ENCODE measurements around the gene GPC5.
"Not testable (repeated sequence)": the region's sequence is repeated elsewhere in the genome, so short reads cannot be mapped to it uniquely, and the experiment has no call there.

Gene GPC5

DNA sequence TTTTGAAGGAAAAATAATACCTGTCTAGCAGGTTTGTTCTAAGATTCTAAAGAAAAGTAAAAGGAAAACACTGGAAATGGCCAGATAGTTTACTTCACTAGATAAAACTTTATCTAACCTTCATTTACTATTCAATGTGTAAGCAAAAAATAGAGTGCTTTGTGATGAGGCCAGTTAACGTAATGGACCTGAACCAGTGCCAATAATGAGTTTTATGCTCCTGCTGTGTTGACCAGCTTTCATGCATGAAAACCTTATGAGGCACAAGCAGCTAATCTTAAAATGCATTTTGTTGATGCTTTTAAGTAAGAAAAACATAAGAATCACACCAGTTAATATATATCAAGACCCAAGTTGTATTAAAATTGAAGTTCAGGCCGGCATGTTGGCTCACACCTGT is 1211.0 kb downstream of the GPC5 start:
- no peak for DNase-seq

DNA sequence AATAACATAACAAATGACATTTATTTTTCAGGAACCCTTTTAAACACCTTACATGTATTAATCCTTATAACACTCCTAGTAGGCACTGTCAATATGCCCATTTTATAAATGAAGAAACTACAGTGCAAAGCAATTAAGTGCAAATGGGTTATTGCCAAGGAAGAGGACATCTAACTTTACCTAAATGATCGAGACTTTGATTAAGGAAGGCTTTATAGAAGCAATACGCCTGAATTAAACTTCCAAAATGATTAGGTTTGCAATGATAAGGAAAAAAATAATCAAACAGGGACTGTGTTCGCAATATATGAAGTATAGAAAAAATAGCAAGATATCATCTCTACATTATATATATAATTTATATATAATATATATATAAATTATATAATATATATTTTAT is 1214.5 kb downstream of the GPC5 start:
- no peak for DNase-seq

DNA sequence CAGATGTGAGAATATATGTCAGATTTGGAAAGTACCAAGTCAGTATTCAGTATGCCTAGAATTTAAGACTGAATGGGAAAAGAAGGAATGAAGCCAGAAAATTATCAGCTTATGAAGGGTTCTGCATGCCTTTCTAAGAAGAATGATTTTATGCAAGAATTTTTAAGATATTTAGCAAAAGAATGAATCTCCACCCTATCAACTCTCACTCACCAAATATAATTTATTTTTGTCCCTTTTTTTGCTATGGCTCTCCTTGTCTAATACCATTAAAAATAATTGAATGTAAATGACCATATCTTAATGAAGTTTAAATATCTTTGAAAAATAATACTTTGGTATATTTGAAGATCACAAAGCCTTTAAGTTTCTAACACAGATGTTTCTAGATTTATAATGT is 1215.5 kb downstream of the GPC5 start:
- no peak for DNase-seq

DNA sequence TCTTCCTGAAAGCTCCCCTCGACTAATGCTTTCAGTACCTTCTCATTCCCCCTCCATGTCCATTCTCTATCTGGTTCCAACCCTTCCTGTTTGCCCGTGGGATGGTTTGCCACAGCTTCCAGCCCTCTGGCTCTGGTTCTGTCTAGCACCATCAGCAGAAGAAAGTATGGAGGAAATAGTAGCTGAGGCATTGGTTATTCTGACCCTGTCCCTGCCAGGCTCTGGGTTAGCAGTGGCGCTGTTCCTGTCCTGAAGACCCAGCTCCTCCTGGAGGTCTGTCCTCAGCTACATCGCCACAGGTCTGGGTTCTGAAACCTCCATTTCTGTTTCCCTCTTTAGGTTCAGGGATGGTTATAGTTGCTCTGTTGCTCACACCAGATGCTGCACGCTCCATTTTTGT is 1223.6 kb downstream of the GPC5 start:
- no peak for DNase-seq

DNA sequence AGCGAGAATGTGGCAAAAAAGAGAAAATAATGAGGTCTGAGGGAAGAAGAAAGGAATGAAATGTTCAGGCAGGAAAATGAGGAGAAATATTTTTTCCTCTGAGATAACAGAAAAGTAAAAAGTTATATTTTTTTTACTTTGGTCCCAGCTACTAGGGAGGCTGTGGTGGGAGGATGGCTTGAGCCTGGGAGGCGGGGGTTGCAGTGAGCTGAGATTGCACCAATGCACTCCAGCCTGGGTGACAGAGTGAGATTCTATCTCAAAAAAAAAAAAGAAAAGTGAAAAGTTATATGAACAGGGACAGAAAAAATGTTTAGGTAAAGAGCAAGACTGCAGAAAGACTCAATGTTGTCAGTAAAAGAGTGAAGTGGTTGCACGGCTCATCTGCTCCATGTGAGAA is 1224.5 kb downstream of the GPC5 start:
- DNase-seq: no peak

DNA sequence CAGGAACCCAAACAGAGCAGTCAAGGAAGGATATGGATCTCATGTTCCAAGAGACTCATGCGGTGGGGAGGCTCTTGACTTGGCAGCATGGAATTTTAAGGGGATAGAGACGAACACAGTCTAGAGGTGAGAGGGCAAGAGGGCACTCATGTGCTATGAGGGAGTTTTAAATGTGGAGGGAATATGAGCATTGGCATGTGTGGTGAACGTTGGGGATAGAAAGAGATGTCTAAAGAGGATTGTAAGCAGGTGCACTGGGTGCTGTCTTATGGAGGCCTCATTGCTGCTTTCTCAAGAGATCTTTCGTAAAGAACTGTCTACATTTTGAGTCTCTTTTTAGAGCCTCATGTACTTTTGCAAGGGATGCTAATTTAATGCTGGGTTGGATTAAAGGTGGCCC is 1227.9 kb downstream of the GPC5 start:
- no peak for DNase-seq

DNA sequence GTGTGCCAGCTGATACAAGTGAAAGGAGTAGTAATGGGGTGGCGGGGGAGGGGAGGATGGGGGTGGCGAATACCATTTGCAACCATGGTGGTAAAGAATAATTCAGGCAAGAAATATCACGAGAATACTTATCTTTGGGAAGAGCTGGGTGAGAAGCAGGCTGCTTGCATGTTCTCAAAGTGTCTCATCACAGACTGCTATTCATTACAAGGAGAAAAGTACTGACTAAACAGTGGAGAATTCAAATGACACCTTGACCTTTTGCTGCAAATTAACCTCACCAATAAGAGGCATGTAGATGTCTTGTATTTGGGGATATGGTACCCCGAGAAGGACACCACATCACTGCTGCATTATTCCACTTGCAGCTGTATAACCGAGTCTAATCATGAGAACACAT is 1242.5 kb downstream of the GPC5 start:
- no peak for DNase-seq

DNA sequence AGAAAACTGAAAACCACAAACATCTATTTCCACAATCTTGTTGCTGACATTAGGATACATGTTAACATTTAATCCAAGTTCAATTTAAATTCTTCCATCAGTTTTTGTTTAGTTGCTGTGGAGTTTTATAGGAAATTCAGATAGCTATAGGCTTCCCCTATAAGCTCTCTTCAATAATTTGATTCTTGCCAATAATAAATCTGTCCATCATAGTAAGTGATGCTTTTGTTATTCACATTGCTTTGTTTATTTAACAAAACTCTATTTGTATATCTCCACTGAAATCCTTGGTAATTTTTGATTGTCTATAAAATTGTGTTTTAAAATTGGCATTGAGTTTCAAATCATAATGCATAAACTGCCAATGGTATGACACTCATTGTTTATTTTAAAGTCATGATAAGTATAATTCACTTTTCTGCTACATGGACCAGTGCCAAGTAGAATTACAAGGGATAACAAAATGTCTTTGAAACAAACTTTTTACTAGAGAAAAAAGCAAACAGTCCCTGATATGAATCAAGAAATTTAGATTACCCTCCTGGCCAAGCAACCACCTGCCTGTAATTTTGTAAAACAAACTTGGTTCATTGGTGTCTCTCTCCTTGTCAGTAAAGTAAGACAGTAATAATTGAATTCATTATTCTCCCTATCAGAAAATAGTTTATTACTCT is 1250.9 kb downstream of the GPC5 start:
- no peak for DNase-seq

DNA sequence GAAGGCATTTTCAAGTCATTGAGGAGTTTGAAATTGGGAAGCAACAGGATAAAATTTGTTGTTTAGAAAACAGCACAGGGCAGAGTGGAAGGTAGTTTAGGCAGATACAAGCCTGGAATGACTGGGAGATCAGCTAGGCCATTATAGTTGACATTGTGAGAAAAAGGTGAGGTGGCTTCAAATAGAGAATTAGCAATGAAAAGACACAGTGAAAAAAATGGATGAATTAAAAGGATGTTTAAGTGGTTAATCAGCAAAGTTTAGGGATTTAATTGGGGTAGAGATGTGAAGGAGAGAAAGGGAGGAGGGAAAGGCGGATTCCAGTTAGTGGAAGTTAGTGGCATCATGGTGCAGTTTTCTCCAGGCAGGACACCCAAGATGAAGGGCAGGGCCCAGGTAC is 1257.7 kb downstream of the GPC5 start:
- no peak for DNase-seq

DNA sequence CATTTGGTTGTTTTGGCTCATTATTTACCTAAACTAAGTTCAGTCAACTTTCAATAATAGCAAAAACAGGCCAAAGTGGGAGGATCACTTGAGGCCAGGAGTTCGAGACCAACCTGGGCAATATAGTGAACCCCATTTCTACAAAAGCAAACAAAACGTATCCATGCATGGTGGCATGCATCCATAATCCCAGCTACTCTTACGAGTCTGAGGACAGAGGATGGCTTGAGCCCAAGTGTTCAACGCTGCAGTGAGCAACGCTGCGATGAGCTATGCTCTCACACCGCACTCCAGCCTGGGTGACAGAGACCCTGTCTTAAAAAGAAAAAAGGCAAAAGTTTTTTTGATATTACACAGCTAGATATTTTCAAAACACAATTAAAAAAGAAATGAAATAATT is 1258.2 kb downstream of the GPC5 start:
- DNase-seq: no peak

DNA sequence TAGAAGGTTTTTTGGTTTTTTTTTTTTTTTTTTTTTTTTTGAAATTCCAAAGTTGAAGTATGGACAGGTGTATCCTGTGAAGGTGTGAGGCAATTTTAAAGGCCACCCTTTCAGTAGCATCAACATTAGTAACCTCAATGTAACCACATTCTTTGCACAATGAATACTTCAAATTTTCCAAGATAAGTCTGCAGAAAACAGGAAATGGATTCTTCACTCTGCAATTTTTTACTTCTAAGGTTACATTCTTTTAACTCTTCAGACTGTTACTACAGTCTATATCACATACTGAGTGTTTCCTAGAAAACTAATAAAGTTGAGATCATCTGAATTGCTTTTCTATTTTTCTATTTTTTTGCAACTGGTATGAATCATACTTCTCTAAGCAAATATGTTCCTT is 1259.1 kb downstream of the GPC5 start:
- DNase-seq: no peak

DNA sequence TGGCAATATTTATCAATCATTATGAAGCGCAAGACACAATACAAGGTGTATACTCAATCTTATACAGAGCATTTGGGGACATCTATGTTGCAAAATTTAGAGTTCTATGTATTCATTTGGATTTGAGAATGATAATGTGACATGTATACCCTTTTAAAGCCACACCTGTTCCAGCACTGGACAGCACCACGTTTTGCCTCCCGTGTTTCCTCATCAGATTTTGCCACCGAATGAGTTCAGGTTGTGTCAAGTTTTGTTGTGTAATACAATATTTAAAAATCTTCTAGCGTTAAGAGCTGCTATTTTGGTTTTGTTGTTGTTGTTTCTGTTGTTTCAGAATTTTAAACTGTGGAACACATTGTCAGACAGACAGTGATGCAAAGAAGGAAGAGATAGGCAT is 1259.9 kb downstream of the GPC5 start:
- no peak for DNase-seq

DNA sequence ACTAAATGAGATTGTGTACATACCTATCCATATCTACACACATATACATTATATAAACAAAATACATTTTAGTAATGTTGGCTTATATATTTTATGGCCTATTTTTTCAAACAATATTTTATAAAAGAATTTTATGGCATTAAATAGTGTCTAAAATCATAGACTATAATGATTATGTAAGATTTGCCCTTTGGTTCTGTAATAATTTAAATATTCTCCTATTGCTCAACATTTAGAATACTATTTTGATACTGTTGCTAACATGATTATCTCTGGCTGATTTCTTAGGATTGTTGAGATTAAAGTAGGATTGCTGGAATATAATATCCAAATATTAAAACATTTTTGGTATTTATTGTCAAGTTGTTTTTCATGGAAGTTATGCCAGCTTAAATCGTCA is 1263.0 kb downstream of the GPC5 start:
- DNase-seq: no peak

DNA sequence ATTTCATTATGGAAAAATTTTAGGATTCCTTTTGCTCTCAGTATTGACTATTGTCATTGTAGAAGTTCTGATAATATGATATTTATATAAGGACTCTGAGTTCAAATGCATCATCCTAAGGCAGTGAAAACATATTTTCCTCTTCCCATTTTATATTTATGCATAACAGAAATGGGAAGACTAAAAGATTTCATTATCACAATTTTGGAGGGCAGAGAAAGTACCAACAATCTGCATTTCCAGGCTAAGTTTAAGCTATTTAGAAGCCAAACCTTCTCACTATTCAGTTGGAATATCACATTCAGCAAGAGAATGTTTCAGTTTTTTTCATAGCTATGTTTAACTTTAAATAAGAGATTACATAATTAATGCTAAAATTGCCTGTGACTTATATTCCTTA is 1269.7 kb downstream of the GPC5 start:
- no peak for DNase-seq

DNA sequence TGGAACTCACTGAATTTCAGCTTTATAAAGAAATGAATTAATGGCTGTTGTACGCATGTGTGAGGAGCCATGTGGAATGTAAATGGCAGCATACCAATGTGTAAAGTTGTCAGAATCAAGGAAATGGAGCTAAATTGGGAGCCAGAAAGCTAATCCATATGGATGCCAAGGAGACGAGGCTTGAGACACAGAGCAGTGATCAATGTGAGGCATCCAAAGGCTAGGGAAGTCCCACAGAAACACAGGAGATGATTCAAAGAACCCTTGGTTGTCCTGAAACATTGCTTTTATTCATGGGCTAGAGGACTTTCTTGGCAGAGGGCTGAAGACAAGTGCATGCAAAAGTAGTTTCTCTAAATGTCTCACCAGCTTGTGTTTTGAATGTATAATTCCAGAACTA is 1271.7 kb downstream of the GPC5 start:
- DNase-seq: no peak

DNA sequence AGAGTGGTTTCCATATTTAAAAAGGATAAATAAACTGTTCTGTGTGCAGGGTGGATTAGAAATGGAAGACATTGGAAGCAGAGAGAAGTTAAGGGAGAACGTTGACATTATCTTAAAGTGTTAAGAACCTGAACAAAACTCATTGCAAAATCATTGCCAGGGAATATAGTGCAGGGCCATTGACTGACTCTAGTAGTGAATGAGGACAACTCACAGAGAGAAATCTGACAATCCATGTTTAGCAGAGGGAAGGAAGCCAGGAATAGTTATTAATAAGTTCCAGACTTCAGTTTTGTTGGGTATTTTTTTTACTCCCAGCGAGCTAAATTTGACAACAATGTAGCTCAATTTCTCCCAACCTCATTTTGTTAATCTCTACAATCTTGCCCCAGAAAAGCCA is 1273.4 kb downstream of the GPC5 start:
- DNase-seq: no peak

DNA sequence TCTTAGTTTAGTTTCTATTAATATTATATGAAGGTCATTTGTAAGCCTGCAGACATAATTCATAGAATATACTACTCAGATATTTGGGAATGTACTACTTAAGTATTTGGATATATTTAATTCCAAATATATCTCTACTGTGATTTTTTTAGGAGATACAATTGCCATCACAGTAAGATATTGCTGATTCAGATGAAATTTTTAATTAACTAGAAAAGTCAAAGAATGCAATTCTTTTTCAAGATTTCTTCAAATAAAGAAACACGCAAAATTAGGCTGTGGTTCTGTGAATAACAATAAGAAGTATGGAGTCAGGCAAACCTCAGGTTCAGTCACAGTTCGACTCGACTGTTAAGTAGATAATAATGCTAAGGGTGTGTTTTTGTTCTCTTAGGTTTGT is 1277.8 kb downstream of the GPC5 start:
- DNase-seq: no peak

DNA sequence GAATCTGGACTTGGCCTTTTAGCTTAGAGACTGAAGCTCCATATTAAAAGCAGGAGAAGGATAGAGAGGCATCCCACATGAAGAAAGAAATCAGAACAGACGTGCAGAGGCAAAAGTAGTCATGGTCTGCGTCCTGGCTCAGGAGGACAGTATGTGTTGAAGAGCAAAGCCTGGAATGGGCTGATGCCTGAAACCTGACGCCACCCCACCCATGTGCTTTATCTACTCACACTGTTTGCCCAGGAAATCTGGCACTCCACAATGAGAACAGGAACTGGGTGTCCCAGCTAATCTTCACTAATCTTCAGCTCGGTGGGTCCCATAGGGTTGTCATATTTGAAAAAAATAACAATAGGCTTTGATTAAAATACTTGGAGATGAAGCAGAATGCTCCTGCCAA is 1279.2 kb downstream of the GPC5 start:
- DNase-seq: no peak

DNA sequence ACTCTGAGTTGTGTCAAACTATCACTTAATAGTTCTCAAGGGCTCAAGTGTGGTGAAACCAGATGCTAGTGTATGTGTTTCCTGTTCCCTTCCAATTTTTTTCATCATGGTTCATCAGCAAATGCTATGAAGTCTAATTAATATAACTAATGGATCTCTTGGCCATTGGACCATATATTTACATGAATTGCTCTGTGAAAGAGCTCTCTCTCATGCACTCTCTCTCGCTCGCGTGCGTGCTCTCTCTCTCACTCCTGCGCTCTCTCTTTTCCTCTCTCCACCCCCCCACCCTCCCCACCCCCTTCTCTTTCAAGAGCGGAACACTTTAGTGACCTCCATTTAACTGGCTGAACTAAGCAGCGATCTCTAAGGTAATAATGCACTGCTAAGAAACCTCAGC is 1281.2 kb downstream of the GPC5 start:
- no peak for DNase-seq

DNA sequence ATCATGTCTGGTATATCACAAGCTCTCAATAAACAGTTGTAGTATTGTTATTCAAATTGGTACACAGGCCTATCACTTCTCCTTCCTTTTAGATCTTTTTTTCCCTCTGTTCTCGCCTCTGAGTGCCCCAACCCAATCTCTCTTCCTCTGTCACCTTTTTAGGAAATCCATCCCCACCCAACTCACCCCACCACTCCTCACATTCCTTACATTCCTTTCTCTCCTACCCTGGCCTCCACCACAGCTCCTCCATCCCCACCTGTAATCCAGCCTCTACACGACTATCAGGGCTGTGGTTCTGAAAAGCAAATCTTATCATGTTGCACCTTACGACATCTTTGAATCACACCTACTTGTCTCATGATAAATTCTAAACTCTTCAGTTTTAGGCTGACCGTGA is 1282.8 kb downstream of the GPC5 start:
- DNase-seq: no peak

DNA sequence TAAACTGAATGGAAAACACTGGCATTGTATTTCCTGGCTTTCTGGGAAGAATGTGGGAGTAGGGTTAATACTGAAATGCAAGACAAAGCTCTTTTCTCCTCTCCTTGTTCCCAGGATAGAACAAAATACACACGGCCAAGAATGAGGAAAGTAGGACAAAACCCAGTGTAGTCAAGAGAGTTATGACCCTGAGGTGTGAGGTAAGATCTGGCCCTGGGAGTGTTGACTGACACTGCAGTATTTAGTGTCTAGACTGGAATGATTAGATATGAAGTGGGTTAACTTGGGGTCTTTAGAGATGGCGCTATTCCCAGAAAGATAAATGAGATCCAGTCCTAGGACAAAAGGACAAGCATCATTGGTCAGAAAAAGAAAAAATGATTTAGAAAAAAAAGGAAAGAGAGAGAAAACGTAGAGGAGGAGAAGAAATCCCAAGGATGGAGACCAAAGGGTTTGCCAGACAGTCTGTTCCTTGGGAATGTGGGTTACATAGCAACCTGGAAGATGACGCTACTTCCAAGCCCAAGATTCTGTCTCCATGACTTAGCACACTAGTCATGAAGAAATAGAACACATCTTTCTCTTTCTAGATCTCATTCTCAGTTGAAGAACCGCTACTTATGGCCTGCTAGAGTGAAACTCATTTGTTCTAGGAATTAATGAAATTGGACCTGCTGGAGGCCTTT is 1284.6 kb downstream of the GPC5 start:
- DNase-seq: no peak

DNA sequence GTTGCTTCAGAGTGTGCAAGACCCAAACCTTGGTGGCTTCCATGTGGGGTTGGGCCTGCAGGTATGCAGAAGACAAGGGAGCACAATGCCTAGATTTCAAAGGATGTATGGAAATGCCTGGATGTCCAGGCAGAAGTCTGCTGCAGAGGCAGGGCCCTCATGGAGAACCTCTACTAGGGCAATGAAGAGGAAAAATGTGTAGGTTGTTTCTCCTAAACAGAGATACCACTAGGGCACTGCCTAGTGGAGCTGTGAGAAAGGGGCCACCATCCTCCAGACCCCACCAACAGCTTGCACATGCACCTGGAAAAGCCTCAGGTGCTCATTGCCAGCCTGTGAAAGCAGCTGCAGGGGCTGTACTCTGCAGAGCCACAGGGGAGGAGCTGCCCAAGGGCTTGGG is 1295.6 kb downstream of the GPC5 start:
- DNase-seq: no peak

DNA sequence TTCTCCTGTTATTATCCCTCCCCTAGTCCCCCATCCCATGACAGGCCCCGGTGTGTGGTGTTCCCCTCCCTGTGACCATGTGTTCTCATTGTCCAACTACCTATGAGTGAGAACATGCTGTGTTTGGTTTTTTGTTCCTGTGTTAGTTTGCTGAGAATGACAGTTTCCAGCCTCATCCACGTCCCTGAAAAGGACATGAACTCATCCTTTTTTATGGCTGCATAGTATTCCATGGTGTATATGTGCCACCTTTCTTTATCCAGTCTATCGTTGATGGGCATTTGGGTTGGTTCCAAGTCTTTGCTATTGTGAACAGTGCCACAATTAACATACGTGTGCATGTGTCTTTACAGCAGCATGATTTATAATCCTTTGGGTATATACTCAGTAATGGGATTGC is 1297.4 kb downstream of the GPC5 start:
- not testable (repeated sequence) for DNase-seq

DNA sequence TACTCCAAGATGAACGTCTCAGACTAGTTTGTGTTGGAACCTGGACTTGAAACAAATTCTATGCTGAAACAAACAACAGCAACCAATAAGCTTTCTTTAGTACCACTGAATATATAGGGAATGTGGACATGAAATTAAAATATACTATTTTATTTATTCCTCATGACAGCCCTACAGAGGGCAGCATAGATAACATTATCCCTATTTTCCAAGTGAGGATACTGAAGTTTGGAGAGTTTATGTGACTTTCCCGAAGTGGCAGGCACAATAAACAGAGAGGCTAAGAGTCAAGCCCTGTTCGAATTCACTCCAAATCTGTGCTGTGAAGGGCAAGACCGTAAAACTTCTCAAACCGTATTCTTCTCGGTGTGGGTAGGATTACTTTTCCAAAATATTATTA is 1318.3 kb downstream of the GPC5 start:
- DNase-seq: no peak

DNA sequence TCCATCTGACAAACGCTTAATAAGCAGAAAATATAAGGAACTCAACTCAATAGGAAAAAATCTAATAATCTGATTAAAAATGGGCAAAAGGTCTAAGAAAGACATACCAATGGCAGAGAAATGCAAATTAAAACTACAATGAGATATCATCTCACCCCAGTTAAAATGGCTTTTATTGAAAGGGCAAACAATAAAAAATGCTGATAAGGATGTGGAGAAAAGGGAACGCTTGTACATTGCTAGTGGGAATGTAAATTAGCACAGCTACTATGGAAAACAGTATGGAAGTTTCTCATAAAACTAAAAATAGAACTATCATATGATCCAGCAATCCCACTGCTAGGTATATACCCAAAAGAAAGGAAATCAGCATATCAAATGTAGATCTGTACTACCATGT is 1319.4 kb downstream of the GPC5 start:
- no peak for DNase-seq
